Neural cell (in vitro differentiated cells): Measurements from ENCODE around the gene CTNNA2. TPM values are rescaled to one million over a fixed set of nuclear protein-coding genes. Genes with fewer than 3 reads are reported as not detected.
A peak's percentile ranks its signal among the peaks of the same experiment; 100 is the strongest.

Experiments
- H2AFZ ChIP-seq: fragments of 200-600, 300-800 bp; sonication (generic), shearing (Covaris generic); 2 replicates; pipeline ENCODE4 v1.6.0; 2014; ENCODE audit warnings: low read depth, mild to moderate bottlenecking, antibody characterized with exemption, low read length, moderate library complexity
- H3F3A ChIP-seq: fragments of 200-600 bp; shearing (Covaris generic); 2 replicates; pipeline ENCODE4 v1.6.1; 2016; ENCODE audit warnings: mild to moderate bottlenecking, moderate library complexity, mixed read lengths, antibody characterized with exemption, low read length; ENCODE audit not compliant: insufficient read depth, poor library complexity, severe bottlenecking
- H3K27ac ChIP-seq: fragments of 200-600, 300-800 bp; sonication (generic), shearing (Covaris generic); 2 replicates; pipeline ENCODE4 v1.5.1; 2014; ENCODE audit warnings: mild to moderate bottlenecking, low read length, moderate library complexity
- H3K27me3 ChIP-seq: fragments of 300-800, 200-600 bp; sonication (generic), shearing (Covaris generic); 2 replicates; pipeline ENCODE4 v1.6.0; 2014; ENCODE audit warnings: mild to moderate bottlenecking, low read depth, low read length, moderate library complexity; ENCODE audit not compliant: insufficient read depth
- H3K36me3 ChIP-seq: fragments of 300-800, 200-600 bp; sonication (generic), shearing (Covaris generic); 2 replicates; pipeline ENCODE4 v1.5.1; 2014; ENCODE audit warnings: mild to moderate bottlenecking, antibody characterized with exemption, low read length, moderate library complexity; ENCODE audit not compliant: insufficient read depth
- H3K4me2 ChIP-seq: fragments of 300-800, 200-600 bp; sonication (generic), shearing (Covaris generic); 2 replicates; pipeline ENCODE4 v1.6.0; 2014; ENCODE audit warnings: mild to moderate bottlenecking, low read length
- H3K4me3 ChIP-seq: fragments of 300-800, 200-600 bp; sonication (generic), shearing (Covaris generic); 2 replicates; pipeline ENCODE4 v1.5.1; 2014; ENCODE audit warnings: mild to moderate bottlenecking, low read length, moderate library complexity
- H3K79me2 ChIP-seq: fragments of 200-600 bp; shearing (Covaris generic); replicated peaks from 2 replicates; pipeline ENCODE4 v1.6.0; 2014; ENCODE audit warnings: mild to moderate bottlenecking, low read length, moderate library complexity; ENCODE audit not compliant: insufficient read depth
- H3K9ac ChIP-seq: fragments of 300-800, 200-600 bp; sonication (generic), shearing (Covaris generic); 2 replicates; pipeline ENCODE4 v1.6.1; 2016; ENCODE audit warnings: mild to moderate bottlenecking, low read length, mixed read lengths
- H3K9me2 ChIP-seq: fragments of 200-600 bp; shearing (Covaris generic); 2 replicates; pipeline ENCODE4 v1.6.1; 2016; ENCODE audit warnings: mild to moderate bottlenecking, low read length, mixed read lengths; ENCODE audit not compliant: insufficient read depth
- H3K9me3 ChIP-seq: fragments of 200-600, 300-800 bp; sonication (generic), shearing (Covaris generic); 2 replicates; pipeline ENCODE4 v1.6.1; 2016; ENCODE audit warnings: mild to moderate bottlenecking, mixed run types, low read length, moderate library complexity, mixed read lengths
- H4K20me1 ChIP-seq: fragments of 200-600 bp; shearing (Covaris generic); 2 replicates; pipeline ENCODE4 v1.6.1; 2016; ENCODE audit warnings: mild to moderate bottlenecking, mixed run types; ENCODE audit not compliant: insufficient read depth
- CTCF ChIP-seq: fragments of 450-650 bp; IDR thresholded peaks from 2 replicates; pipeline ENCODE4 v1.5.1; 2014; ENCODE audit warnings: antibody characterized with exemption, mild to moderate bottlenecking, moderate library complexity; ENCODE audit not compliant: poor library complexity, severe bottlenecking
- EP300 ChIP-seq: fragments of 450-650 bp; conservative IDR thresholded peaks from 2 replicates; pipeline ENCODE4 v1.6.1; 2014; ENCODE audit warnings: antibody characterized with exemption, mild to moderate bottlenecking, moderate library complexity; ENCODE audit not compliant: poor library complexity, severe bottlenecking
- EZH2 ChIP-seq: fragments of 200-600, 300-800 bp; shearing (Covaris generic), sonication (generic); IDR thresholded peaks from 2 replicates; pipeline ENCODE4 v1.6.1; 2014; ENCODE audit warnings: antibody characterized with exemption, low read length, borderline replicate concordance, mild to moderate bottlenecking; ENCODE audit not compliant: insufficient read depth, poor library complexity, severe bottlenecking
- MXI1 ChIP-seq: fragments of 450-650 bp; conservative IDR thresholded peaks from 2 replicates; pipeline ENCODE4 v1.6.1; 2014; ENCODE audit warnings: antibody characterized with exemption, mild to moderate bottlenecking; ENCODE audit not compliant: poor library complexity, severe bottlenecking
- POLR2AphosphoS5 ChIP-seq: IDR thresholded peaks from 2 replicates; pipeline ENCODE4 v1.6.1; 2012
- RAD21 ChIP-seq: fragments of 450-650 bp; conservative IDR thresholded peaks from 2 replicates; pipeline ENCODE4 v1.6.1; 2014; ENCODE audit warnings: antibody characterized with exemption, mild to moderate bottlenecking, moderate library complexity
- REST ChIP-seq: IDR thresholded peaks from 2 replicates; pipeline ENCODE4 v1.6.1; 2012; ENCODE audit warnings: borderline replicate concordance
- SMC3 ChIP-seq: fragments of 450-650 bp; conservative IDR thresholded peaks from 2 replicates; pipeline ENCODE4 v1.6.1; 2014; ENCODE audit warnings: antibody characterized with exemption, mild to moderate bottlenecking, moderate library complexity; ENCODE audit not compliant: poor library complexity
- TAF1 ChIP-seq: IDR thresholded peaks from 2 replicates; pipeline ENCODE4 v1.6.1; 2012; ENCODE audit warnings: low read depth
- polyA plus RNA-seq: library from polyadenylated mRNA; depleted of rRNA; stranded (reverse); fragments of >200 nt; gene quantifications from 2 replicates; pipeline ENCODE4 v1.2.3, GENCODE V29; 2014

Gene CTNNA2
- polyA plus RNA-seq, 1 donor from 2014 or later, result 194 TPM

GRCh38 chr2:79702905-79703304 lies 190.1 kb downstream of the CTNNA2 start:
- H3K4me3 ChIP-seq, result peak overlapping the region; percentile 2
- H3K27ac ChIP-seq, result no peak overlapping the region
- no peaks in the 10 kb centered on the region for H3K79me2 ChIP-seq
- no peak for TF ChIP-seq MXI1
- no peak for TF ChIP-seq POLR2AphosphoS5
- no peak for TF ChIP-seq REST
- no peak for TF ChIP-seq TAF1
- no peak for TF ChIP-seq RAD21
- TF ChIP-seq EP300, result no peak
- no peak for TF ChIP-seq CTCF
- TF ChIP-seq SMC3, result no peak
- no peak for TF ChIP-seq EZH2
- H4K20me1 ChIP-seq, result no peaks in the 10 kb centered on the region
- no peaks in the 10 kb centered on the region for H3F3A ChIP-seq
- no peak overlapping the region for H3K9ac ChIP-seq
- H3K9me3 ChIP-seq, result no peaks in the 10 kb centered on the region
- no peaks in the 10 kb centered on the region for H3K36me3 ChIP-seq
- no peak overlapping the region for H3K4me2 ChIP-seq
- H2AFZ ChIP-seq, result no peak overlapping the region
- H3K27me3 ChIP-seq, result no peaks in the 10 kb centered on the region
- no peaks in the 10 kb centered on the region for H3K9me2 ChIP-seq

- no peak overlapping the region for H3K27ac ChIP-seq
- no peak overlapping the region for H3K4me3 ChIP-seq
- H3K4me2 ChIP-seq, result no peak overlapping the region
- H3K9ac ChIP-seq, result no peak overlapping the region
- TF ChIP-seq POLR2AphosphoS5, result no peak
- no peaks in the 10 kb centered on the region for H3K79me2 ChIP-seq
- H3F3A ChIP-seq, result no peaks in the 10 kb centered on the region
- H3K9me2 ChIP-seq, result no peaks in the 10 kb centered on the region
- no peaks in the 10 kb centered on the region for H4K20me1 ChIP-seq
- no peaks in the 10 kb centered on the region for H3K27me3 ChIP-seq
- no peak overlapping the region for H2AFZ ChIP-seq
- H3K36me3 ChIP-seq, result no peaks in the 10 kb centered on the region
- no peaks in the 10 kb centered on the region for H3K9me3 ChIP-seq
Measured at GRCh38 chr2:79711098-79711497, 198.2 kb downstream of the CTNNA2 start.
